ENCODE data around the gene PCGF1.

PCGF1 gene

DNA sequence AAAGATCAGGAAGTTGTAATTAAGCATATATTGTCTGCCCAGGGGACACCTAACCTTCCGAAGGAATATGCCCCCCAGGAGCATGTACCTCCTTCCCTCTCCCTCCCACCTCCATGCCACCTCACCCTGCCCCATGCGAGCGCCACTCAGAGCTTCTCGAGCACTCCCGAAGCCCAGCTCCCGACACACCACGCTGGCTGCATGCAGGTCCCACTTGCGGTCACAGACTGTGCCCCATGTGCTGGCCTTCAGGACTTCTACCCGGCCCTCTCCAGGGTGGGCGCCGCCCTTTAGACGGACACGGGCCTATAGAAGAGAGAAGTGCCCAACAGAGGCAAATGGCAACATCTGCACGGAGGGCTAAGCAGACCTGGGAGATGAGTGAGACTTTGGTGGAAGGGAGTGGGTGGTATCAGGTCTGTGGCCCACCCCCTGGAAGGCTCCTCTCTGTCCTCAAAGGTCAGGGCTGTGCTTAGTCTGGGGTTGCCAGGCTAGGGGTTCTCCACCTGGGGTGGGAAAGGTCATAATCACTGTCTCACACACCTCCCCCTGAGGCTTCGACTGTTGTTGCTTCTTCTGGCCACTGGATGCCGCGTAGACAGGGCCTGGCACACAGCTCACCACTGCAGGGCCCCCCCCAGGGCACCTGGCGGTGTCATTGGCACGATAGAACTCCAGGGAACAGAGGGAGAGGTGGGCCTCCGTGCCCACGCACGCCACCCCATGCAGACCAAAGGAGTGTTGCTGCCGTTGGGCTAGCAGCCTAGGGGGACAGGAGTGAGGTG, 28.9 kb upstream of the PCGF1 start:
- DNase-seq (ENCODE audit: low spot score), result no peak

DNA sequence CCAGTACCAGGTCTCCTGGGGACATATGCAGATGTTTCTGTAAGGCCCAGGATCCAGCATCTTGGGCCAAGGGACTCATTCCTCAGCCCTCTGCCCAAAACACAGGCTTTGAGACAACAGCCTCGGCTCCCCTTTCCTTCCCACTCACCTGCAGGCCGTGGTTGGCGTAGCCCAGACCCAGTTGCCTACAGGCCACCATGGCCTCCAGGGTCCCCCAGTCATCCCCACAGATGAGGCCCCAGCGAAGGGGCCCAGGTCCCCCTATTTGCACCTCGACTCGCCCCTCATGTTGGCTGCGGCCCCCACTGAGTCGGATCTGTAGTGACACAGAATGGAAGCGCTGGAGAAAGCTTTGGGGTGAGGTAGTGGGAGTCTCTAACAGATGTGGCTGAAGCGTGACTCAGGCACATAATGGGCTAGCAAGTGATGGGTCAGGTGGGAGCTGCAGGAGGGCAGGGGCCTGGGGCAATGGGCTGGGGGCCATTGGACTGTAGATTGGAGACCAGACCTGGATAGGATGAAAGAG, 28.0 kb upstream of the PCGF1 start:
- DNase-seq (ENCODE audit: low spot score), result no peak

DNA sequence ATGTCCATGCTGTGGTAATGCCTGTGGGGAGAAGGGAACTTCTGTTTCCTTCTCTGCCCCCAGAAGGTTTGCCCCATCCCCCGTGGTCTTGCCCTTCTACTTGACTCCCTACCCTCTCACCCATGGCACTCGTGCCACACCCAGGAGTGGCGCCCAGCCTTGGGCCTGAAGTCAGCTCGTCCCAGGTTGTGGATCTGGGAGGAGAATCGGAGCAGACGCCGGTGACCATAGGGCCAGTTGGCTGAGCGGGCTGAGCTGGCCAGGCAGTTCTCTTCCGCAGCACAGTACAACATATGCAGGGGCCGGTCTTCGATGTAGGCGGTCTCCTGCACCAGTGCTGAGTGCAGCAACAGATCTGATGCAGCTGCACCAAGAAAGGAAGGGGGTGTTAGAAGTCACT, 26.9 kb upstream of the PCGF1 start:
- no peak for DNase-seq (ENCODE audit: low spot score)

DNA sequence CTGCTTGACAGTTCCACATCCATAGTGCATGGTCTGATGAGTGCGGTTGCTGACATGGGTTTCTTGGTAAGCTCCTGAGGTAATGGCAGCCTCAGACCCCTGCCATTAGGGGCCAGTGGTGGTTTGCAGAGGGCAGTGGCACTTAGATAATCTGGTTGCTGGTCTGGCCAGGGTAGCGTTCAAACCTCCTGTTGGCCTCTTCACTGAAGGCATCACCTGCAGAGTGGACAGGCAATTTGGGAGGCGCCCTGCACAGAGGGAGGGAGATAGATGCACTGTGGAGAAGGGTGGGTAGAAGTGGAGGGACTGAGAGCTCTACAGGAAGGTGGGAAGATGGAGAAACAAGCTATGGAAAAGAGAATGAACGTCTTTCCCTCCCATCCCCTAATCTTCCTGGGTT, 26.0 kb upstream of the PCGF1 start:
- no peak for DNase-seq (ENCODE audit: low spot score)

DNA sequence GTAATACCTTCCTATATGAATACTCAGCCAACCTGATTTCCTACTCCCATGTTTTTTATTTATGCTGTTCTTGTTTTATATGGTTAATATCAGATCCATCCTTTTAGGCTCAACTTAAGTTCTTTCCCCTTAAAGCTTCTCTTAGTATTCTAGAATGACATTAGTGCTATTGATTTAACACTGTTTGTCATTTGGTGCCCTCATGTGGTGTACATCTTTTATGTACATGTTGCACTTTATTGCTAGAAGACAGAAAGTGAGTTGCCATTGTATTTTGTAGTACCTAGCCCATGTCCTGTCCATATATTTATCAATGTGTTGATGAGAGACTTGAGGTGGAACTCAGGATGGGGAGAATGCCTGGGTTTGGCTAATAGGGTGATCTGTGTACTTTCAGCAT, 24.7 kb upstream of the PCGF1 start:
- DNase-seq (ENCODE audit: low spot score), result peak; percentile 22

DNA sequence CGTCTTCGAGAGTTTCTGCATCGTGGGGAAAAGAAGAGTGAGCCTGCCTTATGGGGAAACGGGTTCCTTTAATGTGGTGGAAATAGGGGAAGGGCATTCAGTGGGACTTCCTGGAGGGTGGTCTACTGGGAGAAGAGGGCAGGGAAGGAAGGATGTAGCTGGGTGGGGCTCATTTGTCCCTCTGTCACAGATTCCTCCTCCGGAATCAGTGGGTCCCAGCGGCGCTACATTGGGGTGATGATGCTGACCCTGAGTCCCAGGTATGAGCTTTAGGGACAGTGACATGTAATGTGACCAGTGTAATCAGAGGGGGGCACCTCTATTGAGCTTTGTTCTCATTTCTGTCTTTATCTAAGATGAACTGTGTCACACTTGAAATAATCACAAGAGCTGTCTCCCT, 24.2 kb upstream of the PCGF1 start:
- DNase-seq (ENCODE audit: low spot score), result no peak

DNA sequence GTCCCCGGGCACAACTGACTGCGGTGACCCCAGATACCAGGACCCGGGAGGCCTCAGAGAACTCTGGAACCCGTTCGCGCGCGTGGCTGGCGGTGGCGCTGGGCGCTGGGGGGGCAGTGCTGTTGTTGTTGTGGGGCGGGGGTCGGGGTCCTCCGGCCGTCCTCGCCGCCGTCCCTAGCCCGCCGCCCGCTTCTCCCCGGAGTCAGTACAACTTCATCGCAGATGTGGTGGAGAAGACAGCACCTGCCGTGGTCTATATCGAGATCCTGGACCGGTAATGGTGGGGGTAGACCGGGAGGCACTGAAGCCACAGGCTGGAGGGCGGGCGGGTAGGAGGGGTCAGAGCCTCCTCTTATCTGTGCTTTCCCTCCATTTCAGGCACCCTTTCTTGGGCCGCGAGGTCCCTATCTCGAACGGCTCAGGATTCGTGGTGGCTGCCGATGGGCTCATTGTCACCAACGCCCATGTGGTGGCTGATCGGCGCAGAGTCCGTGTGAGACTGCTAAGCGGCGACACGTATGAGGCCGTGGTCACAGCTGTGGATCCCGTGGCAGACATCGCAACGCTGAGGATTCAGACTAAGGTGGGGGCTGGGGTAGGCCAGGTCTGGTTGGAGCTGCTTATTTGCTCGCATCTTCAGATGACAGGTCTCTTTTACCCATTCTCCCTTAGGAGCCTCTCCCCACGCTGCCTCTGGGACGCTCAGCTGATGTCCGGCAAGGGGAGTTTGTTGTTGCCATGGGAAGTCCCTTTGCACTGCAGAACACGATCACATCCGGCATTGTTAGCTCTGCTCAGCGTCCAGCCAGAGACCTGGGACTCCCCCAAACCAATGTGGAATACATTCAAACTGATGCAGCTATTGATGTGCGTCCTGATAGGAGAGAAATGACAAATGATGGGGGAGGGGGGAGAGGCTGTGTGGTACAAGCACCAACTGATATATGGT, 23.0 kb upstream of the PCGF1 start:
- peak; percentile 33 for DNase-seq (ENCODE audit: low spot score)

DNA sequence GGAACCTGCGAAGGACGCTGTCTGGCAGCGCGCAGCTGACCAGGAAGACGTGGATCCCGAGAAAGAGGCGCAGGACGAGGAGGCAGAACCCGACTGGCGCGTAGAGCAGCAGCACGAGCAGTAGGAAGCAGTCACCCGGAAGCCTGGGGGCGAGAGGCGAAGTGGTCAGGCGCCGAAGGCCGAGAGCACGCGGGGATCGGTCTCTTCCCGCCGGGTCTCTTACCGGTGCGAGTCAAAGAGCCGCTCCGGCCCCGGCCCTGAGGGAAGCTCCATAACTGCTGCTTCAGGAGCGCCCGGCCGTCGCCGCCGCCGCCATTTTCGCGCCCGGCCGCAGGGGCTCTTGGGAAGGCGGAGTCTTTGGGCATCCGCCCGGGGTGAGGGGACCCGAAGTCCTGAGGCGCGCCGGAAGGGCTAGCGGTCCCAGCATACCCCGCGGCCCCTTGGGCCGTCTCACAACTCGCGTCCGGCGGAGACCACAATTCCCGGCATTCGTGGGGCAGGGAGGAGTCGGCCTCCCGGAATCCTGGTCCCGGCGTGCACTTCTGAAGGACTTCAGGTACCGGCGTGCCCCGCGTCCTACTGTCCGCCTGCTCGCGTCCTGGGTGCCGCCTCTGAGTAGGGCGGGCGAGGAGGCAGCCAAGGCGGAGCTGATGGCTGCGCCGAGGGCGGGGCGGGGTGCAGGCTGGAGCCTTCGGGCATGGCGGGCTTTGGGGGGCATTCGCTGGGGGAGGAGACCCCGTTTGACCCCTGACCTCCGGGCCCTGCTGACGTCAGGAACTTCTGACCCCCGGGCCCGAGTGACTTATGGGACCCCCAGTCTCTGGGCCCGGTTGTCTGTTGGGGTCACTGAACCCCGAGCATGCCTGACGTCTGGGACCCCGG, 22.1 kb upstream of the PCGF1 start, which contains the start of the genes AUP1 and HTRA2:
AUP1 (minus strand) TSS at position 350 of the 882 bp plus-strand sequence; CDS start at position 273, 77 bp downstream.
HTRA2 (plus strand) TSS at position 577 of the 882 bp plus-strand sequence; CDS start at position 651, 74 bp downstream.
- peak; percentile 99 for DNase-seq (ENCODE audit: low spot score)

DNA sequence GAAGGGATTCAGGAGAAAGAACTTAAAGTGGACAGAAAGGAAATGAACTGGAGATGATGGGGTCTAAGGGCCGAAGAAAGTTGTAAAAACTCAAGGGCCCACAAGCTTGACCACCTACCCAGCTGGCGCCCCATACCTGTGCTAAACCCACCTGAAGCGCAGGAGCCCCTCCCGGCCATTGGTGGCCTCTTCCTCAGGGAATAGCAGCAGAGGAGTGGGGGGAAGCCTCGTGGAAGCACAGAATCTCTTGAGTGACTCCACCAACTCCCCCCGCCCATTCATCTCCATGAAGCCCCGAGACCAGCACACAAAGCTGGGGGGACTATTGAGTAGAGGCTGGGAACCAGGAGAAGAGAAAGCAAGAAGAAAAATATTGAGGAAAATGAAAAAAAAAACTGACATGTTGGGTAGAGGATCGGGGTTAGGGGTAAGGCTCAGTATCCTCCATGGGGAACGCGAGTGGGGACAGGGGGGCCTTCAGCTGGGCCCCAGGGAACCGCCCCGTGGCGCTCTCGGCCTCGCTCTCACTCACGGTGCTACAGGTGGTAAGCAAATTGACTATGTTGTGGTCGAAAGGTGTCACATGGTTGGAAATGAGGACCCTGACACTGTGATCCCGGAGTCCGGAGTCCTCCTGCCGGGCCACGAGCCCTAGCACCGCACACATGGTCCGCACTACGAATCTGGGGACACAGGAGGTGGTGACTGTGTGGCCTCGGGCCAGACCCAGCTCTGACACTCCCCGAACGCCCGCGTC, 21.3 kb upstream of the PCGF1 start:
- DNase-seq (ENCODE audit: low spot score), result no peak

DNA sequence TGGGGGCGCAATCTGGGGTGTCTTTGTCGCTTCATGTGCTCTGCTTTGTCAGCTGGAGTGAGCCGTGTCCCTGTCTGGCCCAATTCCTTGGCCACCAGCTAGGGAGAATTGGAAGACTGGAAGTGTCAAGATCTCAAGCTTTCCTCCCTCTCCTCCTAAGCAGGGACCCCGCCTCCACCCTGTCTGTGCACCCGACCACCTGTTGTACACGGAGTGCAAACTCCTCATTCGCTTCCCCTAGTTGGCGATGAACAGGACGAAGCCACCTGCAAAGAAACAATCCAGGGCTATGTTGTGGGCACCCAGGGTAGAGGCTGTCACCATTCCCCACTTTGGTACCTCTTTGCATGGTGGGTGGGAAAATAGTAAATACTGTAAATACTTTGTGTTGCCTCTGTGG, 20.2 kb upstream of the PCGF1 start:
- no peak for DNase-seq (ENCODE audit: low spot score)

DNA sequence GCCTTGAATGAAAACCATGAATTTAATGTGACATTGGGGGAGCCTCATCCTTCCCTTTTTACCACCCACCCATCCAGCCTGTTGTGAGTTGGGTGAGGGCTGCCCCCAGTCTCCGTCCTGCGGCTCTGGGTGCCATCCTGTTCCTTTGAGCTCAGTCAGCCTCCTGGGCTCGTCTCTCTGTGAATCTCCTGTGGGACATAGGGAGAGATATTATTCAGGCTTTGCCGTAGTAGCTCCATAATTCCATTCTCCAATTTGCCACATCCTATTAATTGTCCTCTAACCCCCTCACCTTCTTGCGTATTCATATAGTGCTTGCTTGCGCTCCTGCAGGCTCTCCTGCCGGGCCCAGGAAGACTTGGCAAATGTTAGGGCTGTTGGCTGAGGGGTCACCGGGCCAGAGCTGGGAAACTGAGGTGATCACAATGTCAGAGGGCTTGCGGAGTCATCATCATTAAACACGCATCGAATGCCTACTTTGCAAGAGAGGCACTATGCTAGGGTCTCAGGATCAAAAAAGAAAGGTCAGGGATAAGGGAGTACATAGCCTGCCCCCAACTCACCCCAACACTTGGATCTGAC, 19.2 kb upstream of the PCGF1 start:
- no peak for DNase-seq (ENCODE audit: low spot score)

DNA sequence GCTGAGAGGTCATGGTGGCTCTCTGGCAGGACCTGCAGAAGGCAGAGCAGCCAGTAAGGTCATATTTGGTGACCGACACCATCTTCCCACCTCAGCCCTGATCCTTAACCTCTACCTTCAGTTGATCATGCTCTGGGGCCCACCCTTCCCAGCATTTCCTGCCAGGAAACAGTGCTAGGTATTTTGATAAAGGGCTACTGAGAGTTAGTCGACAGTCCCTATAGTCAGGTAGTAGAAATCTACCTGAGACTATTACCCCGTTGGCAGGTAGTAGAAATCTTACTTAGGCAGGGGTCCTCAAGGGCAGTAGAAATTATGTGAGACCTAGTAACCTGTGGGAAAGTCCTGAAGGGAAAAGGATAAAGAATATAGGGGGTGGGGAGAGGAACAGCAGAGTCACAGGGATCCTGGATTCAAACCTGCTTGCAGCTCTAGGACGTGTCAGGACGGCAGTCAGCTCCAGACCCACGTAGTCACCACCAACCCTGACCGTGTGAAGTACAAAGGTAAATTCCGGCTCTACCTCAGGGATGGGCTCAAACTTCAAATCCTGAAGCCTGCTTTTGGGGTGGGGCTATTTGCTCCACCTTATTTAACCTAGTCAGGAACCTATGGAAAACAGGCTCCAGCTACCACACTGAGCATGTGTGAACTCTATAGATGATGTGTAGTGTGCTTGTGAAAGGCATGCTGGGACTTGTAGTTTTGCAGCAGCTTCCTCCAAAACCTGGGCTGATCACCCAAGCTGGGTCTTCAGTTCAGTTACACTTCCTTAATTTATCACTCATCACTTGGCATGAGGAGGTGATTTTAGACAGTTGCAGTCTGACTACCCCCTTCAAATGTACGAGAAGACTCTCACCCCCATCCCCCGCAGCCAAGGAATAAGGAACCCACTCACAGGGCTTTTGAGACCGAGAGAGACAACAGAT, 18.5 kb upstream of the PCGF1 start, which contains the start of gene DQX1:
DQX1 (minus strand) TSS at position 515 of the 932 bp plus-strand sequence; CDS start at position 13, 502 bp downstream.
- DNase-seq (ENCODE audit: low spot score), result peak; percentile 47

DNA sequence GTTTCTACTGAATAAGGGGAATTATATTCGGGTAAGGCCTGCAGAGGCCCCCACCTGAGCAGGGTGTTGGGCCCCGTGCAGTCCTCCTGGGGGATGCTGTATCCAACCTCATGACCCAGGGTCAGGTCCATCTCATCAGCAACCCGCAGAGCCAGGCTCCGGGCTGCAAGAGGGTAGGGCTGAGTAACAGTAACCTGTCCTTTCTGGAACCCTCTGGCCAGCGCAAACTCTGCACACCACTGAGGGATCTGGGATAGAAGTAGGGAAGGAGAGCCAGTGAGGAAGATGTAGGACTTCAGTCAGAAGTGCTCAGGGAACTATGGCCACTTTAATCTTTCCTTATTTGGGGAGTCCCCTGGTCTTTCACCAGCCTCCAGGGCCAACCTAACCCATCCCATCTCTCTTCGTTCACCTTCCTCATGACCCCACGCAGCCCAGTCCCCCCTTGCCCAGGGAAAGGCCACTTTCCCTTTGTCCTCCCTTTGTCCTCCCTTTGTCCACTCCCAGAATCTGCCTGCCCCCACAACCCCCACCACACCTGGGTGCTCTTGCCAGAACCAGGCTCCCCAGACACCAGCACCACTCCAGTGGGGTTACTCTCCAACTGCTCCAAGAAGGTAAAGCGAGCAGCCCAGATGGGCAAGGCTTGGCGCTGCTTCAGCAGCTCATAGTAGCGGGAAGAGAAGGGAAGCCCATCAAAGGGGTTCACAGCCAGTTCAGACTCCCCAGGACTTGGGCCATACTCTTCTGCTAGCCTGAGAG, 17.6 kb upstream of the PCGF1 start:
- no peak for DNase-seq (ENCODE audit: low spot score)

DNA sequence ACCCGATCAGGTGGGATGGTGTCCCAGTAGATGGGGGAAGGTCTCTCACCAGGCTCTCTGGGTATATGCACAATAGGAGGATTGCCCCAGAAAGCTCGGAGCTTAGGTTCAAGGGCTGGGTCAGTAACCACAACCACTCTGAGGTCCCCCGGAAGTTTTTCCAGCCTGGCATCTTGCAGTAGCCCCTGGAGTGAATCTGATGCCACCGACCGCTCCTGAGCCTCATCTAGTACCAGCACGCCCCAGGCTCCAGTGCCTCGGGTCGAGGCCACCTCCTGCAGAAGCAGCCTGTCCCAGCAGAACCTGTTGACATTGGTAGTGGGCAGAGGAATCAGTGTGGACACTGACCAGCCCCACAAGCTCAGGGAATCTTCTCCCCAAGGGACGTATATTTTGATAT, 16.5 kb upstream of the PCGF1 start:
- no peak for DNase-seq (ENCODE audit: low spot score)

DNA sequence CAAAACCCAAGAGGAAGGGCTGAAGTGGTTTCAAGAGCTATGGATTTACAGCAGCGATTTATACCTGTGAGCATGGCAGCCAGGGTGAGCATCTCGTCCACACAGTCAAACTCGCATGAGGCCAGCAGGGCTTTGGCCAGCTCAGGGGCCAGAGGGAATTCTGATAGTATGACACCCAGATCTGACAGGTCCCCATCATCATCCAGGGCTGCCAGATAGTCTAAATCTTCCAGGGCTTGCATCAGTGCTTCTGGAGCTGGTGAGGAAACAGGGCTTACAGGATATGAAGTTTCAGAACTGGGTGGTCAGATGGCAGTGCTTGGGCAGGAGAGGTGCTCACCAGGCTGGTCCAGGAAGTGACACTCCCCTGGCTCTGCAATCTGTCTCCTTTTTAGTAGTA, 15.0 kb upstream of the PCGF1 start:
- no peak for DNase-seq (ENCODE audit: low spot score)

DNA sequence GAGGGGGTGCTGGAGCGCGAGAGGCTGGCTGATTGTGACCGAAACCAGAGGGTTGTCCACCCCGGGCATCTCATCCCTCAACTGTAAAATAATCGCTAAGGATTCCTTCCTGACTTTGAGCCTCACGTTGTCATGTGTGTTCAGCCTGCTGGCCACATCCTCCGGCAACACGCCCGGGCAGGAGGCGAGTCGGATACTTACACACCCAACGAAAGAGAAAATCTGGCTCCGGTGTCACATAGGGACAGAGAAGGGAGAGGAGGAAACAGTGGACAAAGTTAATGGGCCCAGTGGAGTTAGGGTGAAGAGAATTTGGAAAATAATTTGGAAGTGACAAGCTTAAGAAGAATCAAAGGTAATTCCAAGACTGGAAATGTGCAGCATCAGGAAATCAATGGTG, 9.2 kb upstream of the PCGF1 start:
- no peak for DNase-seq (ENCODE audit: low spot score)

DNA sequence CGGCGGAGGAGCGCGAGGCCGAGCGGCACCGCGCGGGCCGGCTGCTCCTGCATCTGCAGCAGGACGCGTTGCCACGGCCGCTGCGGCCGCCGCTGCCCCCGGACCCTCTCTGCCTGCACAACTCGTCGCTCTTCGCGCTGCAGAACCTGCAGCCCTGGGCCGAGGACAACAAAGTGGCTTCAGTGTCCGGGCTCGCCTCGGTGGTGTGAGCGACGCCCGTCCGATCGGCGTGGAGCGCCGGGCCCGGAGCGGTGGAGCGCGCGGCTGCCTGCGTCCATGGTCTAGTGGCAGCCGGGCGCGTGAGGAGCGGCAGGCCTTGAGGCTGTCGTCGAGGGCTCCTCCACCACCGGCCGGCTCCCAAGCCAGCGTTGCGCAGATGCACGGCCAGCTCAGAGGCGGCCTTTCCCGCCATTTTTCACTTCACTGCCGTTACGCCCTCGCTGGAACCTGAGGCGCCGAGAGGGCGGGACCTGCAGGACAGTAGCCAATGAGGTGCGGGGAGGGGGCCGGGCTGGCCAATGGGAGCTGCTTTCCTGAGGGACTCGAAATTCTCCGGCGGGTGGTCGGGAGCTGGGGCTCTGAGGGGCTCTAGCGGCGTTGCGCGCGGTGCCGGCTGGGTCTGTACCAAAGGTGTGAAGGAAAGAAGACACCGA, 8.6 kb upstream of the PCGF1 start:
- no peak for DNase-seq (ENCODE audit: low spot score)
